ENCODE data around the gene NFKBIL1.
A peak's percentile ranks its signal among the peaks of the same experiment; 100 is the strongest.
"Not testable (repeated sequence)": the region's sequence is repeated elsewhere in the genome, so short reads cannot be mapped to it uniquely, and the experiment has no call there.

The NFKBIL1 gene, protein sequence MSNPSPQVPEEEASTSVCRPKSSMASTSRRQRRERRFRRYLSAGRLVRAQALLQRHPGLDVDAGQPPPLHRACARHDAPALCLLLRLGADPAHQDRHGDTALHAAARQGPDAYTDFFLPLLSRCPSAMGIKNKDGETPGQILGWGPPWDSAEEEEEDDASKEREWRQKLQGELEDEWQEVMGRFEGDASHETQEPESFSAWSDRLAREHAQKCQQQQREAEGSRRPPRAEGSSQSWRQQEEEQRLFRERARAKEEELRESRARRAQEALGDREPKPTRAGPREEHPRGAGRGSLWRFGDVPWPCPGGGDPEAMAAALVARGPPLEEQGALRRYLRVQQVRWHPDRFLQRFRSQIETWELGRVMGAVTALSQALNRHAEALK

DNA sequence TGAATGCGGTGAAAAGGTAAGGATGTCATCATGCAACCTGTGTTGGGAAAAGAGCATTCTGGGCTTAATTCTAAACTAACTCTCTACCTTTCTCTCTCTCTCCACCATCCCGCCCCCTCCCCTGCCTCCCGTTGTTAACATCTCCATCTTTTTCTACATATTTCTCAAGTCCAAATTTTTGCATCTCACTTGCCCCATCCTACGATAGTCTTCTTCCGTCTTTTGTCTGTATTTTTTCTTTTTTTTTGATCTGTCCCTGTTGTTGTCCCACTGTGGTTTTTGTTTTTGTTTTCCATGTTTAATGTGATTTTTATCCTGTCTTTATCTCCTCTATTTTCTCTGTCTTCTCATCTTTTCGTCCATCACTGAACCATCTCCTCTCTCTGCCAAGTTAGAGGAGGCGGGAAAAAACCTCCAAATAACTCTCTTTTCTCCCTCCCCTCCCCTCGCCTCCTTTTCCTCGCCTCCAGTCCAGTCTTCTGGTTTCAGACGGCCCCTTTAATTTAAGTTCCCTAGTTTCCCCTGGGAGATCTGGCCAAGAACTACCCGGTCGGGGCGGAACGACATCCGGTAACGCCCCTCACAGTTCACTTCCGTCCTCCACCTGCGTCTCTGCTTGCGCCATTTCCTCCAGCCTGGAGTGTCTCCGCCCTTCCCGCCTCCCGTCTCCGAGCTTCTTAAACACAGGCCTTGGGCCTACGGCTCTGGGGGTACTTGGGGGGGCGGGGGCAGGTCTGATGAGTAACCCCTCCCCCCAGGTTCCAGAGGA lies at the start of gene NFKBIL1:
TSS of gene NFKBIL1 (plus strand) at position 651 of the 769 bp plus-strand sequence. CDS start at position 738, 87 bp downstream.
- peak; percentile 80 to 88 for DNase-seq (ENCODE audit: low read depth in 2 of 2)

DNA sequence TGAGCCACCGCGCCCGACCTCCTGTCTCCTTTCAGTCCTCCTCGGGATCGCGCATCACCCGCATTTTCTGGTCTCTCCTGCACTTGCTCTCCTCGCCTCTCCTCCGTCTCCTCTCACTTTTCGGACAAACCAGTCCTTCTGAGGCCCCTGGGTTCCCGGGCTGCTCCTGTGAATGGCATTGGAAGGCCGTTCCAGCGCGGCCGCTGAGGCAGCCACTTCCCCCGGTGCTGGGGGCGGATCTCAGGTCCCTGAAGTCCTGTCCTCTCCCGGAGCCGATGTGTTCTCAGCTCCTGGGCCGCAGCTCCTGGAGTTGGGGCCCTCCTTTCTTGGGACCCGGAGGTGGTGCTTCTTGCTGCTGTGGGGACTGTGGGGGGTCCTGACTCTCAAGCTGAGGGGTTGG lies 48.7 kb upstream of the NFKBIL1 start:
- no peak for DNase-seq (ENCODE audit: low read depth in 2 of 2)

DNA sequence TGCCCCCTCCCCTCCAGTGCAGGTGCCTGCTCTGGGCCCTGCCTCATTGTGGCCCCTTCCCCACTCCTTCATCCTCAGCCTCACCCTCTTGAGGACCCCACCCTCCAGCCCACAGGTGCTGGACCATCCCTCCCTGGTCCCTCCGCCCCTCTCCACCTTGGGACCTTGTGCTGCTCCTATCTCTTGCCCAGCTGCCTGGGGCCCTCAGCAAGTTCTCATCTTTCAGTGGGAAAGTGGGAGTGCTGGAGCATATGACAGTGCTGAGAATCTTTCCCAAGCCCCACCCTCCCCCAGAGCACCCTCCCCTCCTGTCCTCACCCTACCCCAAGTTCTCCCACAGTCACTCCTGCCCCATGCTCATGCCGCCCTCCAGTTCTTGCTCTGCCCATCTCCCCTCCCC lies 47.8 kb upstream of the NFKBIL1 start:
- not testable (repeated sequence) for DNase-seq (ENCODE audit: low read depth in 2 of 2)

DNA sequence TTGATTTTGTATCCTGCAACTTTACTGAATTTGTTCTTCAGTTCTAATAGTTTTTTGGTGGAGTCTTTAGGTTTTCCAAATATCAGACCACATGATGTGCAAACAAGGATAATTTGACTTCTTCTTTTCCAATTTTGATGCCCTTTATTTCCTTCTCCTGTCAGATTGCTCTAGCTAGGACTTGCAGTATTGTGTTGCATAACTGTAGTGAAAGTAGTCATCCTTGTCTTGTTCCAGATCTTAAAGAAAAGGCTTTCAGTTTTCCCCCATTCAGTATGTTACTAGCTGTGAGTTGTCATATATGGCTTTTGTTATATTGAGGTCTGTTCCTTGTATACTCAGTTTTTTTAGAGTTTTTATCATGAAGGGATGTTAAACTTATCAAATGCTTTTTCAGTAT lies 44.8 kb upstream of the NFKBIL1 start:
- no peak for DNase-seq (ENCODE audit: low read depth in 2 of 2)

DNA sequence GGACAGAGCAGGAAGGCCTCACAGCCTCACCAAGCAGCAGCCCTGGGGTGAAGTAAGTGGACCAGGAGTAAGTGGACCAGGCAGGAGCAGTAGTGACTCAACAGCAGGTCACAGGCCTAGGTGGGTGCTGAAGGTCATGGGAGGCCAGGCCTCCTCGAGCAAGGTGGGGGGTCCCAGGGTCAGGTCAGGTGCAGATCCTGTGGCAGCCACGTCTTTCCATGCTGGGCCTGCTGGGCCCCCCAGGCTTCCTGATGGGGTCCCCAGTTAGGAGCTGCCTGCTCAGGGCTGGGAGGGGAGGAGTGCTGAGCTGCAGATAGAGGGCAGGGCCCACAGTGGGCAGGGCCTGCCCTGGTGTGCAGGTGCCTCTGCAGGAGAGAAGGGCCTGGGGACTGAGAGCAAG lies 38.4 kb upstream of the NFKBIL1 start:
- not testable (repeated sequence) for DNase-seq (ENCODE audit: low read depth in 2 of 2)

DNA sequence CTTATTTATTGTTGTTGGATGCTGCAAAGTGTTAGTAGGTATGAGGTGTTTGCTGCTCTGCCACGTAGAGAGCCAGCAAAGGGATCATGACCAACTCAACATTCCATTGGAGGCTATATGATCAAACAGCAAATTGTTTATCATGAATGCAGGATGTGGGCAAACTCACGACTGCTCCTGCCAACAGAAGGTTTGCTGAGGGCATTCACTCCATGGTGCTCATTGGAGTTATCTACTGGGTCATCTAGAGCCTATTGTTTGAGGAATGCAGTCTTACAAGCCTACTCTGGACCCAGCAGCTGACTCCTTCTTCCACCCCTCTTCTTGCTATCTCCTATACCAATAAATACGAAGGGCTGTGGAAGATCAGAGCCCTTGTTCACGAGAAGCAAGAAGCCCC lies 37.4 kb upstream of the NFKBIL1 start:
- no peak for DNase-seq (ENCODE audit: low read depth in 2 of 2)

DNA sequence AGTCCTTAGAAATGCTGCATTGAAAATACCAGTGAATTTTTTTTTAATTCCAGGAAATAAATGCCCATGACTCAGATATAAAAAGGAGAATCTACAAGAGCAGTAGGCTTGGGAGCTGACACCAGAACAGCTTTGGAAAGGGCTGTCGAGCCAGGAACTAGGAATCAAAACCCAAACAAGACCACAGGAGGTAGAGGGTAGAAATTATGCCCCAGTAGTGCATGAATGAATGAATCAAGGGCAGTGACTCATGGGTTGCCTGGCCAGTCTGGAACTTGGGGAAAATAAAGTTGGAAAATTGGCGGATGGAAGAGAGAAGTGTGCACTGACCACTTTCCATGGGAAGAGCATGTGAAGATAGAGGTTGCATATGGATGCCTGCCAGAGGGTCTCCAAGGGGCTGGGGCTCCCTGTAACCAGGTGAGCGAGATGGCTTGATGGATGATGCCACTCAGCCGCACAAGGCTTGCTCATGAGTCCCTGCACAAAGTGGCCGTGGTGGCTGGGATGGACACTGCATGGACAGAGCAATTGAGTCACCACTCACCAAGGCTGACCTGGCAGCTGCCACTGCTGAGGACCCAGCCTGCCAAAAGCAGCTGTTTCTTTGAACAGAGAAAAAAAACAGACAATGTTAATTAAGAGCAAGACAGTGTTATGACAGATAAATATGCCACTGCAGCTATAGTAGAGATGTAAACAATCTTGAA lies 33.8 kb upstream of the NFKBIL1 start:
- no peak for DNase-seq (ENCODE audit: low read depth in 2 of 2)

DNA sequence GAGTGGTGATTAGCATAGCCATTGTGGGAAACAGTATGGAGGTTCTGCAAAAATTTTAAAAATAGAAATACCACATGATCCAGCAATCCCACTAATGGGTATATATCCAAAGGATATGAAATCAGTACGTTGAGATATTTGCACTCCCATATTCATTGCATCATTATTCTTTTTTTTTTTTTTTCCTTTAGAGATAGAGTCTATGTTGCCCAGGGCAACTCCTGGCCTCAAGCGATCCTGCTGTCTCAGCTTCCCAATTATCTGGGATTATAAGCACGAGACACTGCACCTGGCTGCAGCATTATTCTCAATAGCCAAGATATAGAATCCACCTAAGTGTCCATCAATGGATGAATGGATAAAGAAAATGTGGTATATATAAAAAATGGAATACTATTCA lies 25.6 kb upstream of the NFKBIL1 start:
- no peak for DNase-seq (ENCODE audit: low read depth in 2 of 2)

DNA sequence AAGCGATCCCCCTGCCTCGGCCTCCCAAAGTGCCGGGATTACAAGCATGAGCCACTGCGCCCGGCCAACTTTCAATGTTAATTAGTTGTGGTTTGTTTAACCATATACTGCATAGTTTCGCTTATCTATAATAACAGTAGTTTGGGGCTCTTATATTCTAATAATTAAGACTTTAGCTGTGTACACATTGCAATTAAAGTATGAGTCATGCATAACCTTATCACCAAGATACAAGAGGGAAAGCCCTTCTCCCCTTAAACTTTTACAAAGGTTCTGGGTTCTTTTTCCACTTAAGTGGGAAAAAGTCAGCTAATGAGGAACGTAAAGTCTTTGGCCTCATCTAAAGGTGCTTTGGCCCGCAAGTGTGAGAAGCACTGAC lies 21.9 kb upstream of the NFKBIL1 start:
- DNase-seq (ENCODE audit: low read depth in 2 of 2), result no peak

DNA sequence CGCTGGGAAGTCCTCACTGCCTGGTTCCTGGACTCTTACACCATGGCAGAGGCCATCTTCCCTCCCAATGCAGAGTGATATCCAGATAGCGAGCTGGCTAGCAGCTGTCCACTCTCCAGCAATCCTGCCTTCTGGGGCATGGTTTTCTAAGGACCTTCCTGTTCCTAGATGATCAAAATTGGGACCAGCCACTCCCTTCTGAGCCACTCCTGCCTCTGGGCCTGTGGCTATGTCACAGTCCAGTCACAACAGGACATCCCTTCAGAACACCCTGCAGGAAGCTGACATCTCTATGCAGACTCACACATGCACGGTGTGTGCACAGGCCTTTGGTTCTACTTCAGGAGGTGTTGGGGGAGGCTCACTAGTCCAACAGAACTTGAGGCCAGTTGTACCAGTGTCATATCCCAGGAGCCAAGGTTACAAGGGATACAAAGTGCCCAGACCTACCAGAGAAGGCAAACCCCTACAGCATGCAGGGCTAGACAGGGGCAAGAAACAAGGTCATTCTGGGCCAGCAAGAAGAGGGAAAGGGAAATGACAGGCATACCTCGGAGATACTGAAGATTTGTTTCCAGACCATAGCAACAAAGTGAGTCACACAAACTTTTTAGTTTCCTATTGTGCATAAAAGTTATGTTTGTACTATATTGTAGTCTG lies 21.3 kb upstream of the NFKBIL1 start:
- DNase-seq (ENCODE audit: low read depth in 2 of 2), result no peak

DNA sequence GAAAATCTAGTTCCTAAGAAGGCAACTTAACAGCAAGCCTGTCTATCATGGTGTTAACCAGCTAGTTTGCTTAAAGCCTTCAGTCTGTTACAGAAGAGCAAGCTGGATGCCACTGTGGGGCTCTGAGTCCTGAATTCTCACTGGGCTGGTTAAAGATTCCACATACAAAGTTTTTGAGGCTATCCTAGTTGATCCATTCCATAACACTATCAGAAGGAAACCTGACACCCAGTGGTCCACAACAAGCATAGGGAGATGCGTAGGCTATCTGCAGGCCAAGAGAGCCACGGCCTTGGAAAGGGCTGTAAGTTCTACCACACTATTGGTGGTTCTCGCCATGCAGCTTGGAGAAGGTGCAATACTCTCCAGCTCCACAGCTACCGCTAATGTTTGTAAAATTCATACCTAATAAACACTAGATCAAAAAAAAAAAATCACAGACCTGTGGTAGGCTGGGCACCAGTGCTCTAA lies 19.1 kb upstream of the NFKBIL1 start:
- DNase-seq (ENCODE audit: low read depth in 2 of 2), result no peak

DNA sequence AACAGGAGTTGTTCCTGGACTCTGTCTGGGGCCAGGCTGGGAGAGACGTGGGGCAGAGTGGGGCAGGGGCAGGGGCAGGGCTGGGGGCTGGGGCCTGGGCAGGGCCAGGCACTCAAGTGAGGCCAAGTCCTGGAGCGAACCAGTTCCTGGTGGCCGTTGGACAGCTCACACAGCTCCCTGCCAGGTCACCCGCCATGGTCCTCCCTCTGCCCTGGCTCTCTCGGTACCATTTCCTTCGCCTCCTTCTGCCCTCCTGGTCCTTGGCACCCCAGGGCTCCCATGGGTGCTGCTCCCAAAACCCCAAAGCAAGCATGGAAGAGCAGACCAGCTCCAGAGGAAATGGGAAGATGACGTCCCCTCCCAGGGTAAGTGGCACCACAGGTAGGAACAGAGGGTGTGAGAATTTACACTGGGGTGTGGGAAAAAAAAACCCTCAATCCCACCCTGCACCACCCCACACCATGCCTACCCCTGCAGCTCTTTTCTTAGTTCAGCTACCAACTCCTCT lies 18.5 kb upstream of the NFKBIL1 start, which contains the start of gene MCCD1:
TSS of gene MCCD1 (plus strand) at position 142 of the 508 bp plus-strand sequence. CDS start at position 195, 53 bp downstream.
- DNase-seq (ENCODE audit: low read depth in 2 of 2), result no peak

DNA sequence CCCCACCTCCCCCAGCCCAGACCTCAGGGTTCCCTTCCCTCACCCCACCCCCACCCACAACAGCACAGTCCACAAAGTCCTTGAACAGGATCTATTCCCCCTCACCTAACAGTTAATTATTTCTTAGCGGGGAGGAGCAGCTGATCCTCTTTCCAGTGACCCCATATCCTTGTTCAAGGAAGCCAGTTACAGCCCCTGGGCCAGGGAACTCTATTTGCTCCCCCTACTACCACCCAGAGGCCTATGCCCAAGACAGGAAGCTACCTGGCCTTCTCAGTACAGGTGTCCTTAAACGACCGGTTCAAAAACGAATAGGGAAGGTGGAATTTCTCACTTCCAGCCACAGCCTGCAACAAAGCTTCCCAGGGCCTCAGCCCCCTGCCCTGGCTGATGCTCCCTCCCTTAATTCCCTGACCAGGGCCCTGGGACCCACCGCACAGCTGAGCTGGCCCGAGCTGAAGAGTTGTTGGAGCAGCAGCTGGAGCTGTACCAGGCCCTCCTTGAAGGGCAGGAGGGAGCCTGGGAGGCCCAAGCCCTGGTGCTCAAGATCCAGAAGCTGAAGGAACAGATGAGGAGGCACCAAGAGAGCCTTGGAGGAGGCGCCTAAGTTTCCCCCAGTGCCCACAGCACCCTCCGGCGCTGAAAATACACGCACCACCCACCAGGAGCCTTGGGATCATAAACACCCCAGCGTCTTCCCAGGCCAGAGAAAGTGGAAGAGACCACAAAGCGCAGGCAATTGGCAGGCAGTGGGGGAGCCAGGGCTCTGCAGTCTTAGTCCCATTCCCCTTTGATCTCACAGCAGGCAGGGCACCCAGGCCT lies 17.9 kb upstream of the NFKBIL1 start:
- no peak for DNase-seq (ENCODE audit: low read depth in 2 of 2)

DNA sequence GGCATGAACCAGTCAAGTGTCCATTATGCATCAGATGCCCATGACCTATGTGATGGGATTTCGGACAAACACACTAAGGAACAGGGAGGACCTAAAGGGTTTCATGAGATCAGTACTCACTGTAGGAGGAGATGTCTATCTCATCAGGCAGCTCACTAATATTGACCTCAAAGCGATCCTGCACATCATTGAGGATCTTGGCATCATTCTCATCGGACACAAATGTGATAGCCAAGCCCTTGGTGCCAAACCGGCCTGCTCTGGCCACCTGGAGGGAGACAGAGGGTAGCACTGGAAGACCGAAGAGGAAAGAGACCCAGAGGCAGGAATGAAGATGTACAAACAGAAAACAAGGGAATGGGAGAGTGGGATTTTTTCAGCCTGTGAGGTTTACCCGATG lies 16.7 kb upstream of the NFKBIL1 start:
- DNase-seq (ENCODE audit: low read depth in 2 of 2), result no peak

DNA sequence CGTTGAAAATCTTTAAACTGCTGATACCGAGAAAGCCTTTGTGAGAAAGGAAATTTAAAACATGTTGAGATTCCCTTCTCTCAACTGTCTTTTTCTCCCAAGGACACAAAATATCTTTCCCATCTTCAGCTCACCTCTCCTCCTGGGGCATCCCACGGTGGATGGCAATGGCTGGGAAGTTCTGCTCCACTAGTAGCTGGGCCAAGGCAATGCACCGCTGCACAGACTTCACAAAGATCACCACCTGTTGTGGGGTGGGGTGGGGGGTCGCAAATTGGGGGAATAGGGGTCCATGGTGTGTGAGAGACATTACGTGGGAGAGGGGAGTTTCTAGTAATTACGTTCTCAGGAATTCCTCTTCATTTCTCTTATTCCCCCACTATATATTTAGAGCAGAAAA lies 16.2 kb upstream of the NFKBIL1 start:
- no peak for DNase-seq (ENCODE audit: low read depth in 2 of 2)

DNA sequence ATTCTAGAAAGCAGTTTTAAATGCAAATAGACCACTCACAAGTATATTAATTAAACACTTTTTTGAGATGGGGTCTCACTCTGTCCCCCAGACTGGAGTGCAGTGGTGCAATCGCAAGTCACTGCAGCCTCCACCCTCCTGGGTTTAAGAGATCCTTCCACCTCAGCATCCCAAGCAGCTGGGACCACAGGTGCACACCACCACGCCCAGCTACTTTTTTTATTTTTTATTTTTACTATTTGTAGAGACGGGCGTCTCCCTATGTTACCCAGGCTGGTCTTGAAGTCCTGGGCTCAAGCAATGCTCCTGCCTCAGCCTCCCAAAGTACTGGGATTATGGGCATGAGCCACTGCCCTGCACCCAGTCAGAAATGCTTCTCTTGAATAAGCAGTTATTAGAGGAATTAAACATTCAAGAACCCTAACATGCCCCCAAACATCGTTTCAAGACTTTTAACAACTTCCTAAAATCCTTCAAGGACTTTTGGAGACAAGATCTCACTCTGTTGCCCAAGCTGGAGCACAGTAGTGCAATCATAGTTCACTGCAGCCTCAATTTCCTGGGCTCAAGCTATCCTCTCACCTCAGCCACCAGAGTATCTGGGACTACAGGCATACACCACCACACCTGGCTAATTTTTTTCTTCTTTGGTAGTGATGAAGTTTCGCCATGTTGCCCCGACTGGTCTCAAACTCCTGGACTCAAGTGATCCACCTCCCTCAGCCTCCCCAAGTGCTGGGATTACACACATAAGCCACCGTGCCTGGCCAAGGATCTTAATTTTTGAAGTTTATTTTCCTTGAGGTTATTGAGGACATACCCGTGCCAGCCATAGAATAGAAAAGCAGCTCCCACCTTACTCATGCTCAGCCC lies 15.4 kb upstream of the NFKBIL1 start:
- DNase-seq (ENCODE audit: low read depth in 2 of 2), result no peak

DNA sequence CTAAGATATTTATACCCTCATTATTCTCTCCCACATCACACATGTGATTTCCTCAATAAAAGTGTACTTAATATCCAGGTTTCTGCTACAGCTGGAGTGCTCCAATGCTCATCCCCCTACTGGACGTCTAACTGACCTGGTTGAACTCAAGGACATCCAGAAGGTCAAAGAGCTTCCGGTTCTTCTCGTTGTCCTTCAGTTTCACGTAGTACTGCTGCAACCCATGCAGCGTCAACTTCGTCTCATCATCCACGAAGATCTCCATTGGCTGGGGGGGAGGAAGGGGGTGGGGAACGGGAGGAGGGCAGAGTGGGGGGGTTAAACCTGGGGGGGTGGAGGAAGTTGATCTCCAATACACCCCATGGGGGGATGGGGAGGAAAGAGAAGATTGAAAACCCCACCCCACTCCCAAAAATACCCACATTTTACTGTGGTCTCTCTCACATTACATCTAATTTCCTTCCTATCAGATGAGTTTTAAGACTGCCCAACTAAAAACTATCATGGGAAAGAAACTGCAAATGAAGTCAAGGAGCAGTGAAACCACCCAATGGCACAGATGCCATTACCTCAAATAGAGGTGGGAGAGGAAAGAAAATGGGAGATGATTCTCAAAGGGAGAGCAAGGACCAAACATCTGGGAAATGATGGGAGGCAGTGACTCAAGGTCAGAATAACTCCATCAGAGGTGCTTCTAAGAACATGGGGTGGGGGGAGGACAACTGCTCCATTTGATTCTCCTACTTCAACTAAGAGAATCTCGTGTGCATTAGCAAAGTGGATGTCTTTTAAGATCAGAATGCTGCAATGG lies 14.6 kb upstream of the NFKBIL1 start:
- no peak for DNase-seq (ENCODE audit: low read depth in 2 of 2)

DNA sequence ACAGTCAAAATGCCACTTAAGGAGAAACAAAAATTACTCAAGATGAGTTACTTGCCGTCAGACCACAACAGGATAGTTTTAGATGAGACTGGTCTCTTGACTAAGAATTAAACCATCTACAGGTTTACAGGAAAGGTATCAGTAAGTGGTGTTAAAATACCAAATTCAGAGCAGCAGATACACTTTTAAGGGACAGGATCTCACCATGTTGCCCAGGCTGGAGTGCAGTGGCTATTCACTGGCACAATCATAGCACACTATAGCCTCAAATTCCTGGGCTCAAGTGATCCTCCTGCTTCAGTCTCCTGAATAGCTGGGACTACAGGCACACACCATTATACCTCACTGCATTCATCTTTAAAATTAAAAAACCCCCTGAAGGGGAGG lies 14.0 kb upstream of the NFKBIL1 start:
- no peak for DNase-seq (ENCODE audit: low read depth in 2 of 2)

DNA sequence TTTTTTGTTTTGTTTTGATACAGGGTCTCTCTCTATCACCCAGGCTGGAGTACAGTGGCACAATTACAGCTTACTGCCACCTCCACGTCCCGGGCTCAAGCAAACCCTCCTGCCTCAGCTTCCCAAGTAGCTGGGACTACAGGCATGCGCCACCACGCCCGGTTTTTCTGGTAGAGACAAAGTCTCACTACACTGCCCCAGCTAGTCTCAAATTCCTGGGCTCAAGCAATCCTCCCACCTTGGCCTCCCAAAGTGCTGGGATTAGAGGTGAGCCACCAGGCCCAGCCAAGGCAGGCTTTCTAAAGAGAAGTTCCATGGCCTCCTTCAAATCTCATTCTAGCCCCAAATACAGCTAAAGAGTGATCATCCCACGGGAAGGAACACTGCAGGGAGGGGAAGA lies 13.4 kb upstream of the NFKBIL1 start:
- DNase-seq (ENCODE audit: low read depth in 2 of 2), result no peak

Measured in stimulated activated CD8-positive, alpha-beta memory T cell treated with anti-CD3 and anti-CD28 coated beads, Interleukin-15, amount 100 ng/mL, for 4 hours (primary cell).